Choroid plexus epithelial cell (primary cell): Measurements from ENCODE around the gene MMP11.

Experiments used
- DNase-seq: peaks from one replicate; pipeline ENCODE4 v3.0.0-alpha.2; 2010; ENCODE audit warnings: low read depth
- H3K4me3 ChIP-seq: 2 replicates; pipeline ENCODE4 v1.5.1; 2011; ENCODE audit warnings: low read depth, mild to moderate bottlenecking, control low read depth, low read length, moderate library complexity
- TF ChIP-seq, protein P1 (sequence below): conservative IDR thresholded peaks from 2 replicates; pipeline ENCODE4 v1.5.1; 2011; ENCODE audit warnings: low read depth, mild to moderate bottlenecking, control low read depth, inconsistent platforms, low read length, moderate library complexity

Gene MMP11

GRCh38 chr22:23816156-23816976 is 43.7 kb downstream of the MMP11 start:
- TF ChIP-seq, protein P1, sequence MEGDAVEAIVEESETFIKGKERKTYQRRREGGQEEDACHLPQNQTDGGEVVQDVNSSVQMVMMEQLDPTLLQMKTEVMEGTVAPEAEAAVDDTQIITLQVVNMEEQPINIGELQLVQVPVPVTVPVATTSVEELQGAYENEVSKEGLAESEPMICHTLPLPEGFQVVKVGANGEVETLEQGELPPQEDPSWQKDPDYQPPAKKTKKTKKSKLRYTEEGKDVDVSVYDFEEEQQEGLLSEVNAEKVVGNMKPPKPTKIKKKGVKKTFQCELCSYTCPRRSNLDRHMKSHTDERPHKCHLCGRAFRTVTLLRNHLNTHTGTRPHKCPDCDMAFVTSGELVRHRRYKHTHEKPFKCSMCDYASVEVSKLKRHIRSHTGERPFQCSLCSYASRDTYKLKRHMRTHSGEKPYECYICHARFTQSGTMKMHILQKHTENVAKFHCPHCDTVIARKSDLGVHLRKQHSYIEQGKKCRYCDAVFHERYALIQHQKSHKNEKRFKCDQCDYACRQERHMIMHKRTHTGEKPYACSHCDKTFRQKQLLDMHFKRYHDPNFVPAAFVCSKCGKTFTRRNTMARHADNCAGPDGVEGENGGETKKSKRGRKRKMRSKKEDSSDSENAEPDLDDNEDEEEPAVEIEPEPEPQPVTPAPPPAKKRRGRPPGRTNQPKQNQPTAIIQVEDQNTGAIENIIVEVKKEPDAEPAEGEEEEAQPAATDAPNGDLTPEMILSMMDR, result no peak
- no peak for DNase-seq
- H3K4me3 ChIP-seq, result no peak overlapping the region

GRCh38 chr22:23817146-23817545 is 44.5 kb downstream of the MMP11 start:
- TF ChIP-seq, protein P1, result no peak
- no peak for DNase-seq
- H3K4me3 ChIP-seq, result no peak overlapping the region

GRCh38 chr22:23818541-23818940 is 45.9 kb downstream of the MMP11 start:
- H3K4me3 ChIP-seq, result no peak overlapping the region
- TF ChIP-seq, protein P1, result no peak
- DNase-seq, result no peak

- DNase-seq, result no peak
- H3K4me3 ChIP-seq, result no peak overlapping the region
- TF ChIP-seq, protein P1, result no peak
Observed at GRCh38 chr22:23820748-23821211, 48.1 kb downstream of the MMP11 start.

- DNase-seq, result no peak
- TF ChIP-seq, protein P1, result no peak
- H3K4me3 ChIP-seq, result no peak overlapping the region
Observed at GRCh38 chr22:23822101-23822671, 49.5 kb downstream of the MMP11 start.

DNA sequence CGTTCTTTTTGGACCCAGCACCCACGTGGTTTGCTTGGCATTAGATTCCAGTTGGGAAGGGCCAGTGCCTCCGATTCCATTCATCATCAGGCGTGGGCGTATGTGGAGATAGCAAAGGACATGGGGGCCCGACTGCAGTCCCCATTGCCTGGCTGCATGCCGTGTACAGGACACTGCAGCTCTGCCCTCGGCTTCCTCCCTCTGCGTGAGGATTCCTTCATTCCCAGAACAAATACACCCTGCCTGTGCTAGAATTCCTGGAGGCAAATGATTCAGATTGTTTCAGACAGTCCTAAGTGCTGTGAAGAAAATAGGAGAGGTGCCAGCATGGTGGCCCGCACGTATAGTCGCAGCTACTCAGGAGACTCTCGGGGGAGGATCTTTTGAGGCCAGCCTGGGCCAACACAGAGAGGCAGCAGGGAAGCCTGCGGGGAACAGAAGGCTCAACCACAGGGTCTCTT is 50.7 kb downstream of the MMP11 start:
- H3K4me3 ChIP-seq, result no peak overlapping the region
- TF ChIP-seq, protein P1, result no peak
- DNase-seq, result no peak
